ENCODE results near the gene POP7.

DNA sequence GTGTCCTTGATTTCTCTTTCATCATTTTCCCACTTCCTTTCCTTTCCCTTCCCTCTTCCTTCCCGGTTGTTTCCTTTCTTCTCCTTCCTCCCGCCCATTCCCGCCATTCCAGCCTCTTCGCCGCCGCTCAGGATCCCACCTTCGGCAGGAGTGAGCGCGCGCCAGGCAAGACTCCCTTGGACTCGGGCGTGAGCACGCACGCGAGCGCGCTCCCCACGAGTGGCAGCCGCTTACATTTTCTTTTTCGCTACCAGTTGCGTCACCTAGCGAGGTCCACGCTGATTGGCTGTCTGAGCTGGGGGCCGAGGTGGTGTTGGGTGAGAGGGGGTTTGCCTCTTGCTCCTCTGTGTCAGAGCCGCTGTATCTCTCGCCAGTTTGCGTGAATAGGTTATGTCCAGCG, 39.3 kb downstream of the POP7 start:
- TF ChIP-seq, protein P1, sequence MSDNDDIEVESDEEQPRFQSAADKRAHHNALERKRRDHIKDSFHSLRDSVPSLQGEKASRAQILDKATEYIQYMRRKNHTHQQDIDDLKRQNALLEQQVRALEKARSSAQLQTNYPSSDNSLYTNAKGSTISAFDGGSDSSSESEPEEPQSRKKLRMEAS (IDR thresholded peaks at IDR 0.05) = 0 out of 2 replicates have a peak, but pooled peaks have one; percentile 40
- no peak for TF ChIP-seq ZBTB7A (IDR thresholded peaks at IDR 0.05; ENCODE audit: low read depth)
- no peak for TF ChIP-seq CEBPB (IDR thresholded peaks at IDR 0.05)
- no peak for TF ChIP-seq RAD21 (IDR thresholded peaks at IDR 0.05; ENCODE audit: low read depth)
- TF ChIP-seq YY1 (IDR thresholded peaks at IDR 0.05; ENCODE audit: low read depth) = no peak
- TF ChIP-seq NFIC (IDR thresholded peaks at IDR 0.05) = no peak
- TF ChIP-seq CREB1 (IDR thresholded peaks at IDR 0.05; ENCODE audit: low read depth) = no peak
- no peak for TF ChIP-seq FOXM1 (IDR thresholded peaks at IDR 0.05; ENCODE audit: borderline replicate concordance, low read depth)
- no peak for TF ChIP-seq TAF1 (IDR thresholded peaks at IDR 0.05; ENCODE audit: low read depth)
- TF ChIP-seq, protein P2, sequence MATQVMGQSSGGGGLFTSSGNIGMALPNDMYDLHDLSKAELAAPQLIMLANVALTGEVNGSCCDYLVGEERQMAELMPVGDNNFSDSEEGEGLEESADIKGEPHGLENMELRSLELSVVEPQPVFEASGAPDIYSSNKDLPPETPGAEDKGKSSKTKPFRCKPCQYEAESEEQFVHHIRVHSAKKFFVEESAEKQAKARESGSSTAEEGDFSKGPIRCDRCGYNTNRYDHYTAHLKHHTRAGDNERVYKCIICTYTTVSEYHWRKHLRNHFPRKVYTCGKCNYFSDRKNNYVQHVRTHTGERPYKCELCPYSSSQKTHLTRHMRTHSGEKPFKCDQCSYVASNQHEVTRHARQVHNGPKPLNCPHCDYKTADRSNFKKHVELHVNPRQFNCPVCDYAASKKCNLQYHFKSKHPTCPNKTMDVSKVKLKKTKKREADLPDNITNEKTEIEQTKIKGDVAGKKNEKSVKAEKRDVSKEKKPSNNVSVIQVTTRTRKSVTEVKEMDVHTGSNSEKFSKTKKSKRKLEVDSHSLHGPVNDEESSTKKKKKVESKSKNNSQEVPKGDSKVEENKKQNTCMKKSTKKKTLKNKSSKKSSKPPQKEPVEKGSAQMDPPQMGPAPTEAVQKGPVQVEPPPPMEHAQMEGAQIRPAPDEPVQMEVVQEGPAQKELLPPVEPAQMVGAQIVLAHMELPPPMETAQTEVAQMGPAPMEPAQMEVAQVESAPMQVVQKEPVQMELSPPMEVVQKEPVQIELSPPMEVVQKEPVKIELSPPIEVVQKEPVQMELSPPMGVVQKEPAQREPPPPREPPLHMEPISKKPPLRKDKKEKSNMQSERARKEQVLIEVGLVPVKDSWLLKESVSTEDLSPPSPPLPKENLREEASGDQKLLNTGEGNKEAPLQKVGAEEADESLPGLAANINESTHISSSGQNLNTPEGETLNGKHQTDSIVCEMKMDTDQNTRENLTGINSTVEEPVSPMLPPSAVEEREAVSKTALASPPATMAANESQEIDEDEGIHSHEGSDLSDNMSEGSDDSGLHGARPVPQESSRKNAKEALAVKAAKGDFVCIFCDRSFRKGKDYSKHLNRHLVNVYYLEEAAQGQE (IDR thresholded peaks at IDR 0.05; ENCODE audit: low read depth) = no peak
- TF ChIP-seq EP300 (IDR thresholded peaks at IDR 0.05; ENCODE audit: borderline replicate concordance) = no peak
- TF ChIP-seq TCF12 (IDR thresholded peaks at IDR 0.05; ENCODE audit: low read depth) = no peak
- no peak for TF ChIP-seq TEAD4 (IDR thresholded peaks at IDR 0.05)
